HG03159 (cell line): ENCODE results near the gene CHCHD6.

Experiments used
- ATAC-seq: cut with Tn5 transposase; IDR thresholded peaks from one replicate; pipeline ENCODE4 v1.9.1; 2021; ENCODE audit warnings: mild to moderate bottlenecking, moderate library complexity; ENCODE audit not compliant: unreplicated experiment

The CHCHD6 gene, protein sequence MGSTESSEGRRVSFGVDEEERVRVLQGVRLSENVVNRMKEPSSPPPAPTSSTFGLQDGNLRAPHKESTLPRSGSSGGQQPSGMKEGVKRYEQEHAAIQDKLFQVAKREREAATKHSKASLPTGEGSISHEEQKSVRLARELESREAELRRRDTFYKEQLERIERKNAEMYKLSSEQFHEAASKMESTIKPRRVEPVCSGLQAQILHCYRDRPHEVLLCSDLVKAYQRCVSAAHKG

GRCh38 chr3:126703512-126704493 is at the start of gene CHCHD6:
CHCHD6 (plus strand) TSS chr3:126704240; CDS start chr3:126704313, 73 bp downstream.
- peak; percentile 96 for ATAC-seq

DNA sequence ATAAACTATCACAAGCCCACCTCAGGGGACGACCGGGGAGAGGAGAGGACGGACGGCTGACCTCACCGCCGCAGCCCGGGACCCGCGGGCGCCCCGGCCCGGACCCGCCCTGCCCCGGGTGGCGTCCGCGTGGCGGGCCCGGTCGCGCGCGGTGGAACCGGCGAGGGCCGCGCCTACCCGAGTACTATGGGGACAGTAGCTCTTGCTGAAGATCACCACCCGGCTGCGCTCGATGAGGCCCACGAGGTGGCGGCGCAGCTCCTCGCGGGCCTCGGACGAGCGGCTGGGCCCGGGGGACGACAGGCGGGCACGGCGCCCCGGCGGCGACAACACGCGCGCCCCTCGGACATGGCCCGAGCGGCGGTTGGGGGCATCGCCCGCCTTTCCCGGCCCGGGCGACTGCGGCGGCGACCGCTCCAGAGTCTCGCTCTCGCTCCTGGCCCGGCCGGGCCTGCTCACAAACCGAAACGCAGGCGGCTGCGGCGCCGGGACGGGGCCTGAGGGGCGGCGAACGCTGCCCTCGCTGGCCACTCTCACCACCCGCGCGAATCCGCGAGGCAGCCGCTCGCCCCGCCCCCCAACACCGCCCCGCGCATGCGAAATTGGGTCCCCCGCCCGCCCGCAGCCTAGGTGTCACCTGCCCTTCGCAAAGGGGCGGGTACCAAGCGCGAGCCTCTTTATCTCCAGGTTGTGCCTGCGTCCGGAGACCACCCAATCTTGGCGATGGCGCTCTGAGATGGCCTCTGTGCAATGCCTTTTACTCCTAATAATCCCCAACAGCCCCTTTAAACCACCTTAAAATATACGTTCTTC is 49.3 kb upstream of the CHCHD6 start, which contains the start of gene TXNRD3:
Gene TXNRD3 (minus strand): TSS at position 554 of the 813 bp plus-strand sequence.
- no peak for ATAC-seq

DNA sequence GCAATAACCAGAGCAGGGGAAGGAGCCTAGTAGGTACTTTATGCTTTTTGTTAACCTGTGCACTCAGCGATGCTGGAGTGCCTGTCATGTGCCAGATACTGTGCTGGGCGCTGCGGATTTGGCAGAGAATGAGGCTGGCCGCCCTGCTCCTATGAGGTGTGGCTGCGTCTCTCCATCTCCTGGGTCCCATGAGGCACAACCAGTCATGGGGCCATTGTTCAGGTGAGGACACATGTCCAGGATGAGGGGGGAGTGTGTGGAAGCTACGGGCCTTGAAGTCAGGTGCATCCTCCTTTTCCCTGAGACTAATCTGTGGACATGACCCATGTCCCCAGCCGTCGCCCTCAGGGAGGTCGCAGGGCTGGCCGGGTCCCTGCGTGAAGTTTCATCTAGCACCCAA is 48.2 kb upstream of the CHCHD6 start:
- no peak for ATAC-seq

DNA sequence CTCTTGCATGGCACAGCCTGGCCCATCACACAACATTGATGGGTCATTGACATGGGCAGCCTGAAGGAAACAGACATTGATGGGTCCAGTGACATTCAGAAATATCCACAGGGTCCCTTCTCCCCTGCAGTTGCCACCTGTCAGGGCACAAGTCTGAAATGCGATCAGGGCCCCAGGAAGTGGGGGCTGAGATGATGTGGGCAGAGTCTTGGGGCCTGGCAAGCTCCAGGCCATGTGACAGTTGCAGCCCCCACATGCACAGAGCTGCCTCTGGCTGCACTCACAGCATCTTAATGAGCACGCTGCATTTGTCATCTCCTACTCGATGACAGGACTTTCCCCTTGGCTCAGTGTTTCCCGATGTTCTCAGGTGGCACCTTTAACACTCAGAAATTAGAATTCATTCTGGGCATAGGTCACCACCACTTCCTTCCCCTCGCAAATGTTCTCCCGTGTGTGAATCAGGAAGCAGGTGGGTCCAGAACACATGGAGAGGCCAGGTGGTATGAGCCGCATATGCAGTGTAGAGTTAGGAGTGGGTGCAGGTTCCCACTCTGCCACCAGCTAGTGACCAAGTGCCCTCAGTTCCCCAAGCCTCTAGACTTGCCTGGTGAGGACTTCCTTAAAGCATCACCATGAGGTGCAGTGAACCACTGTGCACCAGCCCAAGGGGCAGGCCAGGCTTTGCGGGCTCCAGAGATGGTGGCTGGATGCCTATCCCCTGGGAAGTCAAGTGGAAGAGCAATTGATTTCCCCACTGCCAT is 47.5 kb upstream of the CHCHD6 start:
- ATAC-seq, result no peak

DNA sequence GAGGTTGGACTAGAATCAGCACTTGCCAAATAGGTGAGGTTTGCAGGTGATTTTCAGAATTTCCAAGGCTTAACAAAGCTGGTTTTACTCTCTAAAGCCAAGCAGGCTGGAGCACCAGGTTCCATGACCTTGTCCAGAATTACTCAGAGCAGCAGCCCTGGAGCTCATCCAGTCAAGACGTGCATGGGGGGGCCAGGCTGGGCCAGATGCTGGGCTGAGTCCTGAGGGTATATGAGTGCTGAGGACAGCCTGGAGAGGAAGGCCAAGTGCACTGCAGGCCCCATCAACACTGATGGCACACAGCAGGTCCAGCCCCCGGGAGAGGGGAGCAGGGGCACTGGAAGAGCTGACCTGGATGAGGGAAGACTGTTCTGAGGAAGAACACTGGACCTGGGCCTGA is 46.1 kb upstream of the CHCHD6 start:
- no peak for ATAC-seq

DNA sequence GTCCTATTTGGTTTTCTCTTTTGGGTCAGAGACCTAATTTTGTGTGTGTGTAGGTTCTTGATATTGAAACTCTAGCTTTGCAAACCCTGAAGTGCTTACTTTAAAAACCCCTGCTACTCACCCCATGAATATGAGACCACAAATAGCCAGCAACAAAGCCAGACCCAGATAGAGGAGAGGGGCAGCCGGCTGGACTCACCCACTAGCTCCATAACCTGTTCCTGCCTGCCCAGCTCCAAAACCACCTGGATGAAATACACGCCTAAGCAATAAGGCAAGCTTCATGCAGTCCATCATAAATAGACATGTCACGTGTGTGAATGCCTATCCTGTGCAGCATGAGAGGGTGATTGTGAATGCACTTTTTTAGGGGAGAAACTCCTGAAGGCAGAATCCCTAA is 45.5 kb upstream of the CHCHD6 start:
- ATAC-seq, result no peak

- ATAC-seq, result no peak
Measured at GRCh38 chr3:126659915-126660886, 43.8 kb upstream of the CHCHD6 start.

DNA sequence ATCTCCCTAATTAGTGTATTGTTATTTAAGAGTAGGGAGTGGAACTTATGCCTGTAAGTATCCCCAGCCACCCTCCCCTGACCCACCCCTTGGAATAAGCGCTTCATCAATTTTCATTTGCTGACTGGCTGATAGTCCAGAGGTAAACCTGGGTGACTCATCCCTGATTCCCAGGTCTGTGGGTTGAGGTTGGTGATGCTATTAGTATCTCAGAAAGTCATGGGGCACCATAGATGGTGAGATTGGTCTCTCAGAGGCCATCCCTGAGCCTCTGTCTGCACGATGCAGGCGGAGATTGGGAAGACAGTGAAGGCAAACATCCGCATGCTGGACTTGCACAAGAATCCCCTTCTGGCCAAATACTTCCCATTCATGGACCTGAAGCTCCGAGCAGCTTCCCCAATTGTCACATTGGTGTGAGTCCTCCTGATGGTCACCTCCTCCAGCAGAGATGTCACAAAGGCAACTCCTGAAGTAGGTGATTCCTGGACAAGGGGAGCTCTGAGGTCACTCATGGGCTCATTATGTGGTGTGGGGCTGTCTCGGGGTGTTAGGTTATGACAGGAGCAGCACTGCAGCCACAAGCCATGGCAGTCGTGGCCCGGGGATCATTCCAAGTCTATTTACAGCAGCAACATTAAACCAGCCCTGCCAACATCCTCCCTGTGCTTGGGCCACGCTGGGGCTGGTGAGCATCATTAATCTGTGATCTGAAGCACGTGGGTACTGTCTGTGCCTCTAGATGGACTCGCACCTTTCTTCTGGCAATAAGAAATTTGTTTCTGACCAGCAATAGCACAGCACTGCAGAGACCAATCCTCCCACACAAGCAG is 42.3 kb upstream of the CHCHD6 start:
- ATAC-seq, result no peak

GRCh38 chr3:126663257-126663656 is 40.8 kb upstream of the CHCHD6 start:
- no peak for ATAC-seq

DNA sequence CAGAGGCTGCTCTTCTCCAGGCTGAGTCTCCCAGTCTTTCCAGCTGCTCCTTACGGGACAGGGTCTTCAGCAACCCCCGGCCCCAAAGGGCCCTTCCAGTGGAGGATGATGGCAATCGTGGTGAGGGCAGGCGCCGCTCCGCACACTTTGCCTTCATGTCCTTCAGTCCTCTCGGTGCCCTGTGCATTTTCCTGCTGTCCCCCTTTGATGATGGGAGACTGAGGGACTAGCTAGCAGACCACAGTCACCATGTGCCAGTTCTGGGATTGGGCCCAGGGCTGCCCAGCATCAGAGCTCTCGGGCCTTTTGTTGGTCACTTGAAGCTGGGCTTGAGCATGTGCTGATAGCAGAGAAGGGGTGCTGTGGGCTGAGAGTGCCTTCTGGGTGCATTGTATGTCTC is 40.3 kb upstream of the CHCHD6 start:
- ATAC-seq, result no peak

GRCh38 chr3:126664591-126665214 is 39.3 kb upstream of the CHCHD6 start:
- ATAC-seq, result no peak

GRCh38 chr3:126665221-126665936 is 38.7 kb upstream of the CHCHD6 start:
- ATAC-seq, result no peak

GRCh38 chr3:126665959-126666657 is 37.9 kb upstream of the CHCHD6 start:
- no peak for ATAC-seq

- no peak for ATAC-seq
Measured at GRCh38 chr3:126666658-126667528, 37.1 kb upstream of the CHCHD6 start.

DNA sequence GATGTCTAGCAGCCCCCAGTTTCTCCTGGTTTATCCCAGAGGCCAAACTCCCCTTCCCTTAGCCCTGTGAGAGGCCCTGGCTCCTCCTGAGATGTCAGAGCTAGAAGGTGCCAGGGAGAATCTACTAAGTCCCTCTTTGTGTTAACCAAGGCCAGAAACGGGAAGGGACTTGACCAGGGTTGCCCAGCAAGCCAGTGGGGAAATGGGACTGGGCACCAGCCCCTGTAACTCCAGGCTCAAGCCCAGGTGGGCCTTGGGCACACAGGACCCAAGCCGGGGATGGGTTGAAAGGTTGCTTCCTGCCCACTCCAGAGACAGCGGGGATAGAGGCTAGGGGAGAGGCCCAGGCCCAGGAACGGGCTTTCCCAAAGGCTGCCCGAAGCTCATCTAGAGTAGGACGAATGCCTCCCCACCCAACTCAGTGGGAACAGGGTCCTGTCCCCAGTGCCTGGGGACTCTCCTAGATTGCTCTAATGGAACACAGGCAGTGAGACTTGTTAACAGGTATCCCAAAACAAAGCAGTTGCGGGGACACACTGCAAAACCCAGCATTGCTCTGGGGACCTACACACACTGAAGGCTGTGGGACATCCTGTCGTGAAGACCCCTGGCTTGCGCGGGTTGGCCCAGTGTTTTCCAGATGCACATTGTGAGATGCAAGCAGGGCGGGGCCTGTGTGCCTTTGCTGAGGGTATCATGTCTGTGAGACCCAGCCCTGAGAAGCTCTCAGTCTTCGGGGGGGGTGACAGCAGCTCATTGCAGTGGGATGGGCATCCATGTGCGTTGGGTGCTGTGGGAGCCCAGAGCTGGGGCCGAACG is 36.2 kb upstream of the CHCHD6 start:
- no peak for ATAC-seq
